ENCODE results near the gene TMSB15A.

GRCh38 chrX:102560423-102561068 is 44.0 kb upstream of the TMSB15A start:
- TF ChIP-seq ZFX (IDR thresholded peaks at IDR 0.05) (no peak), CEBPB (IDR thresholded peaks at IDR 0.05; ENCODE audit: low read depth) (no peak), REST (IDR thresholded peaks at IDR 0.05; ENCODE audit: low read depth) (no peak), POLR2AphosphoS5 (IDR thresholded peaks at IDR 0.05; ENCODE audit: low read depth, low read length) (no peak), POLR2A (IDR thresholded peaks at IDR 0.05; ENCODE audit: borderline replicate concordance, extremely low read depth, insufficient read depth, insufficient read length) (no peak), CBX3 (IDR thresholded peaks at IDR 0.05; ENCODE audit: low read depth) (no peak), MAX (IDR thresholded peaks at IDR 0.05) (no peak), SRF (IDR thresholded peaks at IDR 0.05; ENCODE audit: low read depth) (no peak), SIN3A (IDR thresholded peaks at IDR 0.05; ENCODE audit: low read depth) (no peak), EGR1 (IDR thresholded peaks at IDR 0.05; ENCODE audit: low read depth) (no peak), FOSL1 (IDR thresholded peaks at IDR 0.05; ENCODE audit: low read depth) (no peak)
- TF ChIP-seq, protein P1, sequence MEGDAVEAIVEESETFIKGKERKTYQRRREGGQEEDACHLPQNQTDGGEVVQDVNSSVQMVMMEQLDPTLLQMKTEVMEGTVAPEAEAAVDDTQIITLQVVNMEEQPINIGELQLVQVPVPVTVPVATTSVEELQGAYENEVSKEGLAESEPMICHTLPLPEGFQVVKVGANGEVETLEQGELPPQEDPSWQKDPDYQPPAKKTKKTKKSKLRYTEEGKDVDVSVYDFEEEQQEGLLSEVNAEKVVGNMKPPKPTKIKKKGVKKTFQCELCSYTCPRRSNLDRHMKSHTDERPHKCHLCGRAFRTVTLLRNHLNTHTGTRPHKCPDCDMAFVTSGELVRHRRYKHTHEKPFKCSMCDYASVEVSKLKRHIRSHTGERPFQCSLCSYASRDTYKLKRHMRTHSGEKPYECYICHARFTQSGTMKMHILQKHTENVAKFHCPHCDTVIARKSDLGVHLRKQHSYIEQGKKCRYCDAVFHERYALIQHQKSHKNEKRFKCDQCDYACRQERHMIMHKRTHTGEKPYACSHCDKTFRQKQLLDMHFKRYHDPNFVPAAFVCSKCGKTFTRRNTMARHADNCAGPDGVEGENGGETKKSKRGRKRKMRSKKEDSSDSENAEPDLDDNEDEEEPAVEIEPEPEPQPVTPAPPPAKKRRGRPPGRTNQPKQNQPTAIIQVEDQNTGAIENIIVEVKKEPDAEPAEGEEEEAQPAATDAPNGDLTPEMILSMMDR (IDR thresholded peaks at IDR 0.05 in 2 of 3, conservative IDR thresholded peaks at IDR 0.05 in 1 of 3; ENCODE audit: borderline replicate concordance in 1 of 3, insufficient read depth in 1 of 3, low read depth in 2 of 3, low read length in 2 of 3), result no peak
- TF ChIP-seq, protein P2, sequence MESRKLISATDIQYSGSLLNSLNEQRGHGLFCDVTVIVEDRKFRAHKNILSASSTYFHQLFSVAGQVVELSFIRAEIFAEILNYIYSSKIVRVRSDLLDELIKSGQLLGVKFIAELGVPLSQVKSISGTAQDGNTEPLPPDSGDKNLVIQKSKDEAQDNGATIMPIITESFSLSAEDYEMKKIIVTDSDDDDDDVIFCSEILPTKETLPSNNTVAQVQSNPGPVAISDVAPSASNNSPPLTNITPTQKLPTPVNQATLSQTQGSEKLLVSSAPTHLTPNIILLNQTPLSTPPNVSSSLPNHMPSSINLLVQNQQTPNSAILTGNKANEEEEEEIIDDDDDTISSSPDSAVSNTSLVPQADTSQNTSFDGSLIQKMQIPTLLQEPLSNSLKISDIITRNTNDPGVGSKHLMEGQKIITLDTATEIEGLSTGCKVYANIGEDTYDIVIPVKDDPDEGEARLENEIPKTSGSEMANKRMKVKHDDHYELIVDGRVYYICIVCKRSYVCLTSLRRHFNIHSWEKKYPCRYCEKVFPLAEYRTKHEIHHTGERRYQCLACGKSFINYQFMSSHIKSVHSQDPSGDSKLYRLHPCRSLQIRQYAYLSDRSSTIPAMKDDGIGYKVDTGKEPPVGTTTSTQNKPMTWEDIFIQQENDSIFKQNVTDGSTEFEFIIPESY (IDR thresholded peaks at IDR 0.05; ENCODE audit: extremely low read depth, insufficient replicate concordance, low read length), result no peak

Data from HCT116 (cell line).